Stimulated activated naive CD8-positive, alpha-beta T cell treated with anti-CD3 and anti-CD28 coated beads, Interleukin-15, Interleukin-2, amounts not matched to agents 100 ng/mL and 50 ng/mL, for 24 hours (primary cell): ENCODE measurements around the gene GPR25.
"Not testable (repeated sequence)": the region's sequence is repeated elsewhere in the genome, so short reads cannot be mapped to it uniquely, and the experiment has no call there.

Experiments
- H3K27ac Mint-ChIP-seq: one replicate; pipeline ENCODE4 v1.8.0; 2021; ENCODE audit warnings: mild to moderate bottlenecking, mixed read lengths
- H3K27me3 Mint-ChIP-seq: one replicate; pipeline ENCODE4 v1.8.0; 2021; ENCODE audit warnings: mixed read lengths
- H3K36me3 Mint-ChIP-seq: one replicate; pipeline ENCODE4 v1.8.0; 2021; ENCODE audit warnings: low read depth, mixed read lengths
- H3K4me1 Mint-ChIP-seq: one replicate; pipeline ENCODE4 v1.8.0; 2021; ENCODE audit warnings: low read depth, mixed read lengths
- H3K4me3 Mint-ChIP-seq: one replicate; pipeline ENCODE4 v1.8.0; 2021; ENCODE audit warnings: mild to moderate bottlenecking, mixed read lengths
- H3K9me3 Mint-ChIP-seq: one replicate; pipeline ENCODE4 v1.8.0; 2021; ENCODE audit warnings: mixed read lengths

Gene GPR25

DNA sequence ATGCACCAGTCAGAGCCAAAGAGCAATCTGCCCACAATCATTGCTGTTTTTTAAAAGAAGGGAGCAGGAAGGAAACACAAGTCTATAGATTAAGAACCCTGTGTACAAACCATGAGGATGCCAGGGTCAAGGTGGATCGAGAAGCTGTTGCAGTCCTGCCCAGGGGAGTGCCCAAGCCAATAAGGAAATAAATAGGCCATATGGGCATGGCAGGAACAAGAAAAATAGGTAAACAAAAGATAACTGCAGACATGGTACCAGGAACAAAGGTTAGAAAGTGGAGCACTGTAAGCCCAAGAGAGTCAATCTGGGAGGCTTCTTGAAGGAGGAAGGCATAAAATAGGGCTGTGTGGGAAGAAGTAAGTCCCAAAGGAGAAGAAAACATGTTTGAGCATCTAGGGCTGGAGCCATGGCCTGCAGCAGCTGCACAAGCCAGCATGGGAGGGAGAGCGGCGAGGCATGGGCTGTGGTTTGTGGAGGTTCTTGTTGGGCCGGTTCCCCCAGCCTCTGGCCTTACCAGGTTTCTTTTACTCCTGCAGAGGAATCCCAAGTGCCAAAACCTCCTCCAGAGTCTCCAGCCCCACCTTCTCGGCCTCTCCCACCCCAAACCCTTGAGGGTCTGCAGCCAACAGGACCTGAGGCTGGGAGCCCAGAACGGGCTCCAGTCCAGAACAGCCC is 35.5 kb downstream of the GPR25 start:
- no peaks in the 10 kb centered on the region for H3K9me3 Mint-ChIP-seq
- peaks cover 27% of the 10 kb centered on the region for H3K4me1 Mint-ChIP-seq
- peaks cover 13% of the 10 kb centered on the region for H3K27me3 Mint-ChIP-seq
- no peak overlapping the region for H3K4me3 Mint-ChIP-seq
- H3K27ac Mint-ChIP-seq, result no peak overlapping the region
- H3K36me3 Mint-ChIP-seq, result no peaks in the 10 kb centered on the region

GRCh38 chr1:200909071-200909470 is 36.3 kb downstream of the GPR25 start:
- H3K36me3 Mint-ChIP-seq, result no peaks in the 10 kb centered on the region
- H3K27me3 Mint-ChIP-seq, result peaks cover 13% of the 10 kb centered on the region

DNA sequence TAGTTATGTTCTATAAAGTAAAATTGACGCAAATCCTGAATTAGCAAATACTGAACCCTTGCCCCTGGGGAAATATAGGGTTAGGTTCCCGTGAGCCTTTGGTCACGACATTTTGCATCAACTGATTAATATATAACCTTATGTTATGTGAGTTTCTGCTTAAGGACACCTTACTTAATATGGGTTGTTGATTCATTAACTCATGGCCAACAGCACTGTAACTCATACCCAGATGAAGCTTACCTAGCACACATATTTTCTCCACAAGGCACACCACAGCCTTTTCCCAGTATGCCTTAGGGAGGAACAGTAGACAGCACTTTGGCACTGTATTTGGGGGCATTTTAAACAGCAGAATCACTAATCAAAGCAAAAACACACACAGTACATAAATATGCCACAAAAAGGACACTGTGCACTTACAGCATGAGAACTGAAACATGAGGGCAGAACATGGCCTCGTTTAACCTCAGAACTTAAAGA is 37.0 kb downstream of the GPR25 start:
- no peaks in the 10 kb centered on the region for H3K9me3 Mint-ChIP-seq
- no peak overlapping the region for H3K27ac Mint-ChIP-seq
- peaks cover 13% of the 10 kb centered on the region for H3K27me3 Mint-ChIP-seq
- no peak overlapping the region for H3K4me3 Mint-ChIP-seq
- peaks cover 26% of the 10 kb centered on the region for H3K4me1 Mint-ChIP-seq
- H3K36me3 Mint-ChIP-seq, result no peaks in the 10 kb centered on the region

More at GRCh38 chr1:200909071-200909470, 36.3 kb downstream of the GPR25 start:
- Mint-ChIP-seq H3K4me3 (no peak overlapping the region), H3K9me3 (no peaks in the 10 kb centered on the region), H3K4me1 (peaks cover 27% of the 10 kb centered on the region), H3K27ac (no peak overlapping the region)

GRCh38 chr1:200911361-200911760 is 38.6 kb downstream of the GPR25 start:
- H3K9me3 Mint-ChIP-seq, result no peaks in the 10 kb centered on the region
- H3K27me3 Mint-ChIP-seq, result peaks cover 13% of the 10 kb centered on the region
- H3K36me3 Mint-ChIP-seq, result no peaks in the 10 kb centered on the region
- H3K4me1 Mint-ChIP-seq, result peaks cover 11% of the 10 kb centered on the region
- no peak overlapping the region for H3K4me3 Mint-ChIP-seq
- no peak overlapping the region for H3K27ac Mint-ChIP-seq

DNA sequence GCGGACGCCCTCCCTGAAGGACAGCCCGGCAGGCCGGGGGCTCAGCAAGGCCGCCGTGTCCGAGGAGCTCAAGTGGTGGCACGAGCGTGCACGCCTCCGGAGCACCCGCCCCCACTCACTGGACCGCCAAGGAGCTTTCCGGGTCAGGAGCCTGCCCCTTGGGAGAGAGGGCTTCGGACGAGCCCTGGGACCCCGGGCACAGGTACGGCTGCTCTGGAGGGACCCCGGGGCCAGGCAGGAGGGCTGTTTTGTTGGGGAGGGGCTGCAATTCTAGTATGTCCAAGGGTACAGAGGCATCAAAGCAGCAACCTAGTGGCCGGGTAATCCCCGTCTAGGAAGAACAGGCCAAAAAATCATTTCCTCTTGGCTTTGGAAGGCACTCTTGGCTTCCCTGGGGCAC is 39.2 kb downstream of the GPR25 start:
- H3K27me3 Mint-ChIP-seq, result peaks cover 13% of the 10 kb centered on the region
- H3K4me1 Mint-ChIP-seq, H3K27ac Mint-ChIP-seq, H3K9me3 Mint-ChIP-seq, H3K36me3 Mint-ChIP-seq, H3K4me3 Mint-ChIP-seq: not testable (repeated sequence)

DNA sequence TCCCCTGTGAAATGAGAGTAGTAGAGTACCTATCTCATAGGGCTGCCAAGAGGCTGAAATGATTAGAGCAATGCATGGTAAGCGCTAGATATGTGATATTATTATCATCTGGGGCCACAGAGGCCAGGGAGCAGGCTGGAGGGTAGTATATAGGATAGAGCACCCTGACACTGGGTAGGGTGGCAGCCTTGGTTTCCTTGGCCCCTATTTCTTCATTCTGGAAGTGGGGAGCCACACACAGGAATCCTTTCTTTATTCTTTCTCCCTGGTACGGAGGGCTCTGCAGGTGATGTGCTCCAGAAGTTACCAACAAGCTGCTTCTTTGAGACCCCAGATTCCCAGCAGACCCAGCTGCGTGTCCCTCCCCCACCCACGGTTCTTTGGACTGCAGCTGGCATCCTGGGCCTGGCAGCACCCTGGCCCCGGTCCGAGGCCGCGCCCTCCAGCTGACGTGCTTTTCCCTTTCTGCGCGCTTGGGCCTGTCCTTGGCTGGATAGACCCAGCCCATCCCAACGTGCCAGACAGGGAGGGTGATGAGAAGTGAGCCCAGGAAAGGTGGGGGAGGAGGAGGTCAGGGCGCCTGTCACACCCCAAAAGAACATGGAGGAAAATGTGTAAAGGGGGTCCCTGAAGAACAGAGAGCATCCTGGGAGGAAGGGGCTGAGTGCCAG is 40.1 kb downstream of the GPR25 start:
- Mint-ChIP-seq H3K36me3 (no peaks in the 10 kb centered on the region), H3K4me3 (no peak overlapping the region), H3K27me3 (peaks cover 10% of the 10 kb centered on the region)

GRCh38 chr1:200916152-200916551 is 43.4 kb downstream of the GPR25 start:
- Mint-ChIP-seq H3K36me3 (no peaks in the 10 kb centered on the region), H3K9me3 (no peaks in the 10 kb centered on the region), H3K4me3 (no peak overlapping the region), H3K27ac (no peak overlapping the region), H3K4me1 (no peaks in the 10 kb centered on the region), H3K27me3 (no peaks in the 10 kb centered on the region)

More for the DNA sequence above, 40.1 kb downstream of the GPR25 start:
- H3K9me3 Mint-ChIP-seq, result no peaks in the 10 kb centered on the region
- peaks cover under 1% of the 10 kb centered on the region for H3K4me1 Mint-ChIP-seq
- no peak overlapping the region for H3K27ac Mint-ChIP-seq

DNA sequence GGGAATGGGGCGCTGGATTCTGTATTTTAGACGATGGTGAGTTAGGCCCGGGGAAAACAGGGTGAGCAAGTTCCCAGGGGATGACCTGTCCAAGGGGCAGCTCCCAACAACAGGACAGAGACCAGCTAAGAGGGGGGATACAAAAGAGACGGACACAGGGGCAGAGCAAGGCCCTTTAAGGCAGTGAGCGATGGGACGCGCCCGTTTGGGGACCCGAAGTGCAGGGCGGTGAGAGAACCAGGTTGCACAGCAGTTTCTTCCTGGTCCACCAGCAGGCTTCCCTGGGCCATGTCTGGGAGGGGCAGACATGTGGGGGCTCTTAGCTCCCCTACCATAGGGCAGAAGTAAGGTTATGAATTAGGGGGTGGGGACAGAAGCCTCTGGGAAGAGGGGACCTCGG is 43.9 kb downstream of the GPR25 start:
- Mint-ChIP-seq H3K36me3 (no peaks in the 10 kb centered on the region), H3K4me3 (no peak overlapping the region), H3K4me1 (no peaks in the 10 kb centered on the region), H3K9me3 (no peaks in the 10 kb centered on the region), H3K27me3 (peaks cover under 1% of the 10 kb centered on the region), H3K27ac (no peak overlapping the region)

DNA sequence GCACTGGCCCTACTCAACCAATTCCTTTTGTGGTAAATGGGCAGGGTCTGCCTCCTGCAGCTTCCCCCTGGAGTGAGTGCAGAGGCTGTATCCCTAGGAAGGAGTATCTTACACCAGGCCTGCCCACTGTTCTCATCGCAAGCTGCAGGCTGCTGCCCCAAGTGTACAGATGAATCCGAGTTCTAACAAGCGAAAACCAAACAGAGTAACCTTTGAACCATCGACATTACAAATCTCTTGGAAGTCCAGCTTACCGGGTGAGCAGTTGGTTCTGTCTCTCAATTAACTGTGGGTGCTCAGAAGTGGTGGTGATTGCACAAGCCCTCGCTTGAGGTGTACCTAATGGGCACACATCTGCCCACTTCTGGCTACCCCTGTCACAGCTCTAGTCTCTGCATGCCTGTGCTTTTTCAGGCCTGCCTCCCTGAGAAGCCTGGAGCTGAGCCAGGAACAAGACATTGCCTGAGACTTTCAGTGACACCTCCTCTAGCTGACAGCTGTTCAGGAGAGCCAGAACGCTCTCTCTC is 44.6 kb downstream of the GPR25 start:
- Mint-ChIP-seq H3K9me3 (no peaks in the 10 kb centered on the region), H3K4me3 (no peak overlapping the region), H3K4me1 (no peaks in the 10 kb centered on the region)

DNA sequence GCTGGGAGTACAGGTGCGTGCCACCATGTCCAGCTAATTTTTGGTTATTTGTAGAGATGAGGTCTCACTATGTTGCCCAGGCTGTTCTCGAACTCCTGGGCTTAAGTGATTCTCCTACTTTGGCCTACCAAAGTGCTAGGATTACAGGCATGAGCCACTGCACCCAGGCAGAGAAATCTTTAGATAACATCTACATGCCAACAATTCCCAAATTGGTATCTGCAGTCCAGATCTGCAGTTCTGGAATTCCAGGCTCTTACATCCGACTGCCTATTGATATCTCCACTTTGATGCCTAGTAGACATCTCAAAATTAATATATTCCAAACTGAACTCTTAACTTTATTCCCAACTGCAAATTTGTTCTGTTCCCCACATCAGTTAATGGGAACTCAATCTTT is 45.2 kb downstream of the GPR25 start:
- Mint-ChIP-seq H3K4me3 (no peak overlapping the region), H3K27me3 (peaks cover 6% of the 10 kb centered on the region), H3K36me3 (no peaks in the 10 kb centered on the region), H3K27ac (no peak overlapping the region), H3K4me1 (no peaks in the 10 kb centered on the region), H3K9me3 (no peaks in the 10 kb centered on the region)

More for the DNA sequence above, 44.6 kb downstream of the GPR25 start:
- no peaks in the 10 kb centered on the region for H3K36me3 Mint-ChIP-seq
- peaks cover 4% of the 10 kb centered on the region for H3K27me3 Mint-ChIP-seq
- H3K27ac Mint-ChIP-seq, result no peak overlapping the region

GRCh38 chr1:200919386-200919785 is 46.6 kb downstream of the GPR25 start:
- Mint-ChIP-seq H3K4me1 (no peaks in the 10 kb centered on the region), H3K4me3 (no peak overlapping the region), H3K27me3 (peaks cover 9% of the 10 kb centered on the region), H3K36me3 (no peaks in the 10 kb centered on the region), H3K27ac (no peak overlapping the region), H3K9me3 (no peaks in the 10 kb centered on the region)

DNA sequence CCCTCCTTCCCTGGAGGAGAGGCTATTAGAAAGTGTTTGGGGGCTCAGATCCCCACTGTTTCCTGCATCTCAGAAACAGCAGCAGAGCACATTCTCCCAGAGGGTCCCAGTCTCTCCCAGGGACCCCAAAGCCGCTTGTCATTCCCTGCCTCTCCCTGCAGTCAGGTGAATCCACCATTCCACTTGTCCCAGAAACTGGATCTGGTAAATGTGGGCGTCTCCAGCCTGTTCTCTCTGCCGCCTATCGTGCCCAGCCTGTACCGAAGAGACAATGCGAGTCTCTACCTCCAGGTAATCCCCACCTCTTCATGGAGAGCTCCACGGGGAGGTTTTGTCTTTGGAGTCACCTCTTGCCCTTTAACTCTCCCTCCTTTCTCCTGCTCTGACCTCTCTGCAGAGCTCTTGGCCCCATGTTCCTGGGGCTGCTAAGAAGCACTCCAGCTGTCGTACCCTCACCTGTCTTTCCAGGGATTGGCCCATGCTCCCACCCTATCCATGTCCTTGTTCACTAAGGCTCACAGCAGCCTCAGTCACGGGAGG is 48.9 kb downstream of the GPR25 start:
- Mint-ChIP-seq H3K4me3 (no peak overlapping the region), H3K36me3 (no peaks in the 10 kb centered on the region), H3K27ac (no peak overlapping the region), H3K27me3 (peaks cover 9% of the 10 kb centered on the region), H3K4me1 (peaks cover 9% of the 10 kb centered on the region), H3K9me3 (no peaks in the 10 kb centered on the region)

DNA sequence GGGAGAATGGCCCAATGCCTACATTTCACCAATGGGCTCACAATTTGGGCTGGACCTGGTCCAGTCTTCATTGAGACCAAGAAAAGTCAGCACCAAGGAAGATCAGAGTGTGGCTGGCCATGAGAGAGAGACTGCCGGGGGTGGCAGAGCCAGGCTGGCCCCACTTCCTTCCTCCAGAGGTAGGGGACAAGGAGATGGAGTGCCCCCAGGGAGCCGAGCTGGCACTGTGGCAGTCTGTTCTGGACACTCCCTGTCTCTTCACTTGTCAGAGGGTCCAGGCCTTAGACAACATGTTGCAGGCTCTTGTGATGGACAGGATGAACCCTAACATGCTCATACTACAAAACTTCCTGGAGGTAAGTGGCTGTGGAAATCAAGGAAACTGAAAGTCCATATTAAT is 49.6 kb downstream of the GPR25 start:
- peaks cover 12% of the 10 kb centered on the region for H3K4me1 Mint-ChIP-seq
- no peaks in the 10 kb centered on the region for H3K9me3 Mint-ChIP-seq
- no peak overlapping the region for H3K27ac Mint-ChIP-seq
- peaks cover 14% of the 10 kb centered on the region for H3K27me3 Mint-ChIP-seq
- H3K36me3 Mint-ChIP-seq, result no peaks in the 10 kb centered on the region
- H3K4me3 Mint-ChIP-seq, result no peak overlapping the region

GRCh38 chr1:200923601-200924000 is 50.8 kb downstream of the GPR25 start:
- Mint-ChIP-seq H3K27ac (no peak overlapping the region), H3K4me3 (no peak overlapping the region), H3K27me3 (peaks cover 18% of the 10 kb centered on the region), H3K4me1 (peaks cover 12% of the 10 kb centered on the region), H3K9me3 (no peaks in the 10 kb centered on the region), H3K36me3 (no peaks in the 10 kb centered on the region)
